ENCODE results near the gene RAMP1.

DNA sequence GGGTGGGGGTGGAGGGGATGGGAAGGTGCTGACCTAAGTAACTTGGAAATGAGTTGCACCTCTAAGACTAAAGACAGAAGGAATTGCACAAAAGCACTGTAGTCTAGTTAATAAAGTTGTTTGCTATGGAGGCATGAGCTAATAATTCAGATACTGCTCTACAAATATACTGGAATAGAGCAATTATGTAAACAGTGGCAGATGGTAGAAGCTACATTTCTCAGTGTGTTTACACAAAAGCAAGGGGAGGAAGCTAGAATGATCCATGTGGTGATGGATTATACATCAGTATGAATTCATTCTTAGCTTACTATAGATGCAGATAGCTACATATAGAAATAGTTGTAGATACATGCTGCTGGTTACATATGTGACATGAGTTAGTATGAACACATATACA lies 79.8 kb downstream of the RAMP1 start:
- TF ChIP-seq, protein P1, sequence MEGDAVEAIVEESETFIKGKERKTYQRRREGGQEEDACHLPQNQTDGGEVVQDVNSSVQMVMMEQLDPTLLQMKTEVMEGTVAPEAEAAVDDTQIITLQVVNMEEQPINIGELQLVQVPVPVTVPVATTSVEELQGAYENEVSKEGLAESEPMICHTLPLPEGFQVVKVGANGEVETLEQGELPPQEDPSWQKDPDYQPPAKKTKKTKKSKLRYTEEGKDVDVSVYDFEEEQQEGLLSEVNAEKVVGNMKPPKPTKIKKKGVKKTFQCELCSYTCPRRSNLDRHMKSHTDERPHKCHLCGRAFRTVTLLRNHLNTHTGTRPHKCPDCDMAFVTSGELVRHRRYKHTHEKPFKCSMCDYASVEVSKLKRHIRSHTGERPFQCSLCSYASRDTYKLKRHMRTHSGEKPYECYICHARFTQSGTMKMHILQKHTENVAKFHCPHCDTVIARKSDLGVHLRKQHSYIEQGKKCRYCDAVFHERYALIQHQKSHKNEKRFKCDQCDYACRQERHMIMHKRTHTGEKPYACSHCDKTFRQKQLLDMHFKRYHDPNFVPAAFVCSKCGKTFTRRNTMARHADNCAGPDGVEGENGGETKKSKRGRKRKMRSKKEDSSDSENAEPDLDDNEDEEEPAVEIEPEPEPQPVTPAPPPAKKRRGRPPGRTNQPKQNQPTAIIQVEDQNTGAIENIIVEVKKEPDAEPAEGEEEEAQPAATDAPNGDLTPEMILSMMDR (IDR thresholded peaks at IDR 0.05; ENCODE audit: low read depth, low read length): no peak
- TF ChIP-seq POLR2A (IDR thresholded peaks at IDR 0.05; ENCODE audit: extremely low read depth, insufficient read length): no peak
- TF ChIP-seq, protein P2, sequence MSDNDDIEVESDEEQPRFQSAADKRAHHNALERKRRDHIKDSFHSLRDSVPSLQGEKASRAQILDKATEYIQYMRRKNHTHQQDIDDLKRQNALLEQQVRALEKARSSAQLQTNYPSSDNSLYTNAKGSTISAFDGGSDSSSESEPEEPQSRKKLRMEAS (IDR thresholded peaks at IDR 0.05; ENCODE audit: low read depth, low read length): no peak
- TF ChIP-seq MYC (IDR thresholded peaks at IDR 0.05; ENCODE audit: low read depth, low read length): no peak

All from NB4 (cell line).